Activated CD4-positive, CD25-positive, alpha-beta regulatory T cell treated with anti-CD3 and anti-CD28 coated beads, Interleukin-2, amount 50 U/mL, for 24 hours (primary cell): ENCODE results near the gene CFAP299.

Experiments used
- ATAC-seq, 2 donors: fragments of 150-1000 bp; cut with Tn5 transposase; one replicate each; pipeline ENCODE4 v1.10.0; 2021; ENCODE audit warnings: mild to moderate bottlenecking in 1 of 2, moderate library complexity in 1 of 2

Gene CFAP299

DNA sequence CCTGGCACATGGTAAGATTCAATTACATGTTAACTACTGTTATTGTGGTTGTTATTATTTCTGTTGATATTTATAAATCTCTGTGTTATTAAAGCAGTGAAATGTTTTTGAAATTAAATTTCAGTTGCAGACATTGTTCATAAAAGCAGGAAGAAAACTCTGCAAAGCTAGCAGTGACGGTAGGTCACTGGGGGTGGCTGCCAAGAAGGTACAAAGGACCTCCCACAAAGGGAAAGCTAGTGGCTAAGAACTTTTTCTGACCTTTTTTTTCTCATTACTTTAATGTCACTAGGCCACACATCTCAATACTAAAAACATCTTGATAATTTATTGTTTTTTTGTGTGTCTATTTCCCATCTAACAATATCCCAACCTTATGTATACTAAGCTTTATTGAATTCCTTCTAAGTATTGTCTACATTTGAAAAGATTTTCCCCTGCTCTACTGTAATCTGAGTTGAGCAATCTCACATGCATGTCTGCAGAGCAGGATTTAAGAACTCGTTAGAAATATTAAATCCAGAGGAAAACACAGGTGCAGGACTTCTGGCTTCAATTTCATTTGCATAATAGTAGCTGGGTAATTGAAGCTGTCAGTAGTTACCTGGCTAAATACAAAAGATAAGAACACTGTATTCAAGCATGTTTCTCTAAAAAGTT lies 197.3 kb downstream of the CFAP299 start:
- ATAC-seq, result no peak

DNA sequence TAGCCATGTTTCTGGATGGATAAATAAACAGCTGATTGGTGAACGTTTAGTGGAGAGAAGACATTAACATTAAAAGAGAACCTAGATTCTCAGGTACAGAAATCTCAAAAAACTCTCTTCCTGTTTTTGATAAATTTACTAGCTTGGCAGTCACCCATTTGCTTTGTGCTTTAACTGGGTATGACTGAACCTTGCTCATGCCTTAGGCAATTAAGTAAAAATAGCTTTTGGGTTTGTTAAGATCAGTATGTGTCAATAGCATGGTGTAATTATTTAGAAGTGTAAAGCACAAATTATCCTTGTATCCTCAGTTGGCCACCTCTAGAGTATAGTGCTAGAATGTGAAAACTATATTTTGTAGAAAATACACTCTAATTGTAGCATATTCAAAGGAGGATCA lies 200.0 kb downstream of the CFAP299 start:
- ATAC-seq, result no peak

DNA sequence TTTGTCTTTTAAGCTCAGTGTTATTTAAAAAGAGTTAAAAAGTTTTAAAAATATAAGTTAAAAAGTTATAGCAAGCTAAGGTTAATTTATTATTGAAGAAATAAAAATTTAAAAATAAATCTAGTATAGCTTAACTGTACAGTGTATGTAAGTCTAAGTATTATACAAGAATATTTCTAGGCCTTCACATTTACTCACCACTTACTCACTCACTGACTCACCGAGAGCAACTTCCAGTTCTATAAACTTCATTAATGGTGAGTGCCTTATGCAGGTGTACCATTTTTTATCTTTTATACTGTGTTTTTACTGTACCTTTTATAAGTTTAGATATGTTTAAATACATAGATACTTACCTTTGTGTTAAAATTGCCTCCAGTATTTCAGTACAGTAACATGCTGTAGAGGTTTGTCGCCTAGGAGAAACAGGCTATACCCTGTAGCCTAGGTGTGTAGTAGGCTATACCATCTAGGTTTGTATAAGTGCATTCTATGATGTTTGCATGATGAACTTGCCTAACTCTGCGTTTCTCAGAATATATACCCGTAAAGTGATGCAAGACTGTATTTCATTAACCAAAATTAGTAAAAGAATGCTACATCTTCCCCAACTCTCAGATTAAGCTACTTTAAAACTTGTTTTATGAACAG lies 202.9 kb downstream of the CFAP299 start:
- peak; percentile 55 to 64 for ATAC-seq

DNA sequence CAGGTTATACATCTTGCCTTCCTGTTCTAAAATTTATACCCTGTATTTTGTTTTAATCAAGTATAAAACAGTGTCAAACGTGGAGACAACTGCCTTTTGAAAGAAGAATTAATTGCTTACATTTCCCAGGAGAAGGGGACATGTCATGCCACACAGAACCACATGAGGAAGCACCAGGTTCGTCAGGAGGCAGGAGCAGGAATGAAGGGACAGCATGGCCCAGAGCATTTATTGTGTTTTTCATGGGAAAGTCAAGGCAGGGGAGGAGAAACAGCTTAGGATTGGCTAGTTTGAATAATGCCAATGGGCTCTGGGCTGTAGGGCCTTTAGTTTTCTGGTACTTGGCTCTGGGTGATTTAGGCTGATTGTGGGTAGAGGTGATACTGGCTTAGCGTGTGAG lies 203.7 kb downstream of the CFAP299 start:
- ATAC-seq, result no peak

DNA sequence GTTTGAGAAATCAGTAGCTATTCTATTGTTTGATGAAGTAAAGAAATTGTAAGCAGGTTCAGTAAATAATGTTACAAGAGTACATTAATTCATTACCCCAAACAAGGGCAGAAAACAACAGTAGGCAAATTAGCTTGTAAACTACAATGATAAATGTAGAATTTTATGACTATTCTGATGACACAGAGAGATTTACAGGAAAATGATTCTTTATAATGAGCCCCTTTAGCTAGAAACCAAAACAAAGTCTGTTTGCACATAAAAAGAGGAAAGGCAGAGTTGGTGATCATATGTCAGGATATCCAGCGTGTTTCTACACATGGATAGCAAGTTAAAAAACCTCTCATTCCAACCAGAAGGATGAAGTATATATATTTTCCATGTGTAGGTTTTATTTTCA lies 204.8 kb downstream of the CFAP299 start:
- ATAC-seq, result peak; percentile 51 to 58

DNA sequence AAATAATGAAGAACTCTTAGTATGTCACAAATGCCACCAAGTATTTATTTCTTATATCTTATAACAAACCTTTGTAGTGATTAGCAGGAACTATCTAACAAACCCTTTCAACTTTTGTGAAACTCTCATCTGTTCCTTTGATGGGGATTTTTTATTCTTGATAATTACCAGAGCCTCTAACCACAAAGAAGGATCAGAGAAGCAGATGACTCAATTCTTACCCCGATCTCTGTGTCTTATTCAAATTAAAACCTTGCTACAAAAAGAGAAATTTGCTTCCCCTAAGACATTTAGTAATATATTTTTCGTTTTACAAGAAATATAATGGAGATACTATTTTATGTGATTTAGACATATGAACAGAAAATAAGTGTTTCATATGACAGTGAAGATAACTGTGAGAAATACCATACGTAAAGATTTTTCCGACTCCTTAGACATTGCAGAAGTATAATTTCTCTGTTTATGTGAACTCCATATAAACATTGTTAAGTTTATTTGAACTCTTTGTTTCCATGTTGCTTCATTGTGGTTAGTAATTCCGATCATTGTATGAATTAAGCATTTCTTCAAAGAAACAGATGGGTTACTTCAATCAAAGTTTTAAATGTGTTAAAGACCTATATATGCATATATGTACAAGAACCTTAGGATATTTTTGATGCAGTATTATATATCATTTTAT lies 205.4 kb downstream of the CFAP299 start:
- ATAC-seq, result peak; percentile 86 to 87

DNA sequence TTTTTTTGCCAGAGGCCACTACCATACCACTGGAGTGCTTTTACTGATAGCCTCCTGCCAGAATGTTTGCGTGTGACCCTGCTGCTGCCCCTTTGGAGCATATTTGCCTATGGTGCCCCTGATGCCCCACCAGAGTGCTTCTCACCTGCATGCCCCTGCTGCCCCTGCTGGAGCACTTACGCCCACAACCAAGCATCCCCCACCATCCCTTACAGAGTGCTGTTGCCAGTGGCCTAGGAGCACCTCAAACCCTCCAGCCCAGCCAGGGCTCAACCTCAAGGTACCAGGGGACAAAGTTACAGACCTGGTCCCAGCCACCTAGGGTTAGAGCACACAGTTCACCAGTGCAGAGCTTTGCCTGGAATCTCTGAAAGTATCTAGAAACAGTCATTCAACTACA lies 207.2 kb downstream of the CFAP299 start:
- ATAC-seq, result no peak

DNA sequence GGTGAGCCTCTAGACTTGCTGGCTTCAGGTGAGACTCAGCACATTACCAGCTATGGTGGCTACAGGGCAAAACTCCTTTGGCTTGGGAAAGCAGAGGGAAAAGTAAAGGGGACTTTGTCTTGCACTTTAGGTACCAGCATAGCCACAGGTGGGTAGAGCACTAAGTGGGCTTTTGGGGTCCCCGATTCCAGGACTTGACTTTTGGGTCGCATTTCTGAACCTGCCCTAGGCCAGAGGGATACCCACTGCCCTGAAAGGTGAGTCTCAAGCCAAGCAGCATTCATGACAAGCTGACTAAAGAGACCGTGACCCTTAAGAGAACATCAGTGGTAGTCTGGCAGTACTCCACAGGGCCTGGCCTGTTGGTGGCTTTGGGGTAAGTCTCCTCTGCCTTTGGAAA lies 224.8 kb downstream of the CFAP299 start:
- ATAC-seq, result no peak

DNA sequence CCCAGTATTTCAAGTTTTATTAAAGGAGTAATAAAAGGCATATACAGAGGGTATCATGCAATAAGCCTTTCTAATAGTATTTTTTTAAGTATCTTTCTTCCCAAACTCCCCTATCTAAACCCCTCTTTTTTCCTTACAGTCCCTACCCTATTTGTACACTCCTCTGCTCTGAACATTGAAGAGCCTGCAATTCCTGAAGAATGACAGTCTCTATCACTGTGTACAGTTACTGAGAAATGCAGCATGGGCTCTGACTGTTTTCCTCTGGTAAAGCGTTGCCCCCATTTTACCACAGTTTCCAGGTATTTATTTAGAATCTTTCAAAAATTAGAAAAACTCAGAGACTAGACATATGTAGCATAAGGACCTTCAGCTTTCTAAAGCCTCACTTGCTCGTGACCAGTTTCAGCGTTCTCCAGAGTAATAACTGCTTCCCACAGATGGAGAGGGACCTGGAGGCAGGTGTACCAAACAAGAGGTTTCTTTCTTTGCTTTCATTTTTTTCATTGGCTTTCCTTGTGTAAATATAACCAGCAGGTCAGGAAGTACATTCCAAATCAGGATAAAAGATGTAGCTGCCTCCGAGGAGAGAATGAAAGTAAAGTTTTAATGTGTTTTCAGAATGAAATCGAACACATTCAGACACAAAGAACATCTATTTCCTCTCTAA lies 230.8 kb downstream of the CFAP299 start:
- no peak for ATAC-seq

DNA sequence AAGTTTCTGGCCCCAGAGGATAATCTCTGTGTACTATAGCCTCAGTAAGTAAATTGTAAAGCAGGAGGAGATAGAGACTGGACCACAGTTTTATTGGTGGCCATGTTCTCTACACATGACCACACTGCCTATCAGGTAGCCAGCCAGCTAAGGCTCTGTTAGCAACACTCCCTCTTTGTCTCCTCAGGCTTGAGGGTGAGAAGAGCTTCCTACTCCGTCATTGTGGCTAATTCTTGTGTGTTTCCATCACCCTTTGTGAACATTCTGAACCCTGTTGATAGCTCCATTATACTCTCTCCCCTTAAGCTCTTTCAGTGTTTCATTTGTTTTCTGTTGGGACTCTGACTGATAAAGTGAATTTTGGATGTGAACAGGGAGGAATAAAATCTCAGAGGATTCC lies 233.4 kb downstream of the CFAP299 start:
- no peak for ATAC-seq

DNA sequence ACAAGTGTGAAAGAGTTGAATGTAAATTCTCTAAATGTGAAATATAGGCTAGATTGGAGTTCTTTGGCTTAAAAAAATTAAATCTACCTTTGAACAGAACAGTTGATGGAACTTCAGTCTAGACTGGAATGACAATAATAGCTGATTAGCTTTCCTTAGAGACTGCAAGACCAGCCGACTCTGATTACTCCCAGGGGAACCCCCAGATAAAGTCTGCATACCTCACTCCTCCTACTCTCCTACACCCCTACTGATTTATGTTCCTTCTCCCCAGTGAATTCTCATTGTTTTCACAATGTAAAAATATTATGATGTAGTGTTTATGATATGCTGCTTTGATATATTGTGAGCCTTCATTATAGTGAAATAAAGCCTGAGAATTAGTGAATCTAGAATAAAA lies 241.3 kb downstream of the CFAP299 start:
- no peak for ATAC-seq

DNA sequence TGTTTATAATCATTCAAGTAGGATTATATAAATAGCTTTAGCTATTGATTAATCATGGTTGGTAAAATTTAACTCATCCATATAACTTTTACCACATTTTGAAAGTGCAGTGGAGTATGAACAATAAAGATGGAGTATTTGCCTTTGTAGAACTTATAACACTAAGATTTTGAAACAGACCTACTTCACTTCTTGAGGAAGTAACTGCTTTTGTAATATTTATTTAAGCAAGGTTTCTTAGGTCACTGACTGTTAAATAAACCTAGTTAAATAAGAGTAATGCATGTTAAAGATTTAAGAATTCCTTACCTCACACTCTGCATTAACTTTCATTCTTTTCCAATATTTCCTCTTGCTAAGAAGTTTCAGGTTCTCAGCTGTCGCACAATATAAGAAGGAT lies 242.5 kb downstream of the CFAP299 start:
- no peak for ATAC-seq

DNA sequence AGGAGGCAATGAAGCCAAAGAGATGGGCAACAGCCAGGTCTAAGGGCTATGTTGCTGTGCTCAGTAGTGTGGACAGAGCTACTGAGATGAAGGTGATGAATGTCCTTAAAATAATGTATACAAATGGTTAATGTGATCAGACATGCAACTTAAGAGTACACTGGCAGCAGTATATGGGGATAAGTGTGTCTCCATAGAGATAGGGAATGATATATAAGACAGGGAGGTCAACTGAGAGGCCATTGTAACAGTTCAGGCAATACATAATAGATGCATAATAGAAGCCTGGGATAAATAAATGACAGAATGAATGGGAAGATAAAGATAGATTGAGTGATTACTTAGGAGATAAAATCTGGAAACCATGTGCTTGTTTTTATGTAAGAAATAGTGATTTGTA lies 250.0 kb downstream of the CFAP299 start:
- ATAC-seq, result no peak

DNA sequence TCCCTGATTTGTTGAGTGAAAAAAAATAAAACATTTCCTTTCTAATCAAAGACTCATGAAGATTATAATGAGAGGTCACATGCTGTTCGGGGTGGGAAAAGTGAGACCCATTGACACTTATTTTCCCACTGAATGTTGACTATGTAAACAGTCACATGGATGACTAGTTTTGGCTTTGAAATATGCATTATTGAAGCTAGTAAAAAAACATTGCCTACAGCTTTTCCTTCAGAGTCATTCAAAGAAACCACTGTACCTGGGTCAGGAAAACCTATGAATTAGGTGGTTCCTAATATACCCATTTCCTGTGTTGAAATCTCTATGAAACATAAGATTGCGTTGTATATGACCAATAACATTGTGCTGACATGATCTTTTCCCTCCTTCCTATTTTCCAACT lies 251.2 kb downstream of the CFAP299 start:
- no peak for ATAC-seq

DNA sequence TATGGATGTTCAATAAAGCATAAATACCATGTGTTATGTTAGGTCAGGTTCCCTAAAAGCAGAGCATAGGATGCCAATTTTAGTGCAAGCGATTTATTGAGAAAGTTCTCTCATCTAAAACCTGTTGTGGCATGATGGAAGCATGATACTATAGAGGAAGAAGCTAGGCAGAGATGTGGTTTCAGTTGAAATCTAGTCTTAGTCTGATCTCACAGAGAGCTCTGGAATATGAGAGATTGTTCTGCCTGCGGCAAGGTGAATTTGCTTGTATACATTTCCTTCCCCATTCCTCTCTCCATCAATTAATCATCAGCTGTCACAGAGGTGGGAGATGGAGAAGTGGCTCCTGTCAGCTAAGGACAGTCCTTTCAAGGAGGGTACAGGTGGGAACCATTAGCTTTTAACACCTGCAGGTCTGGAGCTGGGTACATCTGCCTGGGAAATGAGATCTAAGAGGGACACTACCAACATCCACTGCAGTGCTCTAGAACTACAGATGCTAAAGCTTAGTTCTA lies 252.4 kb downstream of the CFAP299 start:
- no peak for ATAC-seq

DNA sequence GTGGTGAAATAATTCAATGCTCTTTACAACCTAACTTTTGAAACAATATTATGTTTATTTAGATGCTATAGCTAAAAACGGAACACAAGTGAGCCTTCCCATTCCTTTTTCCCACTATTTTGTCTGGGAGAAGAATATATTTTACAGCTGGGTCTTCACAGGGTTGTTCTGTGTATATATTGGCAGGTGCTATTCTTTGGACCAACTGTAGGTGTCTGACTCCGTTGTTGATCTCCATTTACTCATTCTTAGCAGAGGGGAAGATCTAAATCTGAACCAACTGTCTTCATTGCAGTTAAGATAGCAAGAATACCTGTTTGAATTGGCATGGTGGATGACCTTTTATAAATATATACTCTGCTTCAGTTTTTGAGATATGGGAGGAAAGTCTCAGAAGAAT lies 257.4 kb downstream of the CFAP299 start:
- no peak for ATAC-seq

DNA sequence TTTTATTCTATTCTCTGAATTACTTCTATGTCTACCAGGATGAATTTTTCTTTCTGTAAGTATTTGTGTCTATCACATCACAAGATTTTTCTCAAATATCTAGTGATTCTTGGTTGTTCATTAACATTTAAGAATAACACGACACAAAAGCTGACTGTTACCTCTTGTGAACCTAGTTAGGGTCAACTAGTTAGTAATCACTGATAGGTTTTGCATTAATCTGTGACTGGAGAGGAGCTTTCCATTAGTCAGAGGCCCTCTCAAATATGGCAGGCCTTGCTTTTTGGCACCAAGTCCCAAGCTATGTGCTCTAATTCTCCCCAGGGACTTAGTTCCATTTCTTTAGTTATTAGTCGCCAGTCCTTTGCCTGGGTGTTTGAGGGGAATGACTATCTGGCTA lies 259.2 kb downstream of the CFAP299 start:
- no peak for ATAC-seq

DNA sequence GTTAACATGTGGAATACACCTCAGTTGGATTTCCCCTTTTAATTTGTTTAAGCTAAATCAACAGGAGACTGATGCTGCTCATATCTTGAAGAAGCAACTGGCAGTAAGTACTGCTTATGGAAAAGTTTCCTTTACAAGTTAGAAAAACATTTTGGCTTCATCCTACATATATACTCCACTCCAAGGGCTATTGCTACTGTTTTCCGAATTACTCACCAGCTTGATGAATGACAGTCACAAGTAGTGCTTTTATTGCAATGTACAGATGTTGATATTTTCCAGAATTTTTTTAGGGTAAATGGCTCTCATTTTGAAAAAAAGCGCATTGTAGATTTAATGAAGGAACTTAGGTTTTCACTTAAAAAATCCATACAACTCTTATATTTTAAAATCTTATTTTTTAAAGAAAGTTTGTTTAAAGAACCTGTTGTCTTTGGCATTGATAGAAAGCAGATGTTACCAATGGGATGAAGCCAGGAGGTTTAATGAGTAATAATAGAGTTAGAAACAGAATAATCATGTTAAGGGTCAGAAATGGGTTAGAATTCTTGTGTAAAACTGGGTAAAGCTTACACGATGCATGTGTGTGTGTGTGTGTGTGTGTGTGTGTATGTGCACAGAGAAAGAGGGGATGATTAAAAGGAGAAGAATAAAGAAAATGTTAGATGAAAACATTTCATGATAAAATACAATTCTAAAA lies 272.9 kb downstream of the CFAP299 start:
- no peak for ATAC-seq

DNA sequence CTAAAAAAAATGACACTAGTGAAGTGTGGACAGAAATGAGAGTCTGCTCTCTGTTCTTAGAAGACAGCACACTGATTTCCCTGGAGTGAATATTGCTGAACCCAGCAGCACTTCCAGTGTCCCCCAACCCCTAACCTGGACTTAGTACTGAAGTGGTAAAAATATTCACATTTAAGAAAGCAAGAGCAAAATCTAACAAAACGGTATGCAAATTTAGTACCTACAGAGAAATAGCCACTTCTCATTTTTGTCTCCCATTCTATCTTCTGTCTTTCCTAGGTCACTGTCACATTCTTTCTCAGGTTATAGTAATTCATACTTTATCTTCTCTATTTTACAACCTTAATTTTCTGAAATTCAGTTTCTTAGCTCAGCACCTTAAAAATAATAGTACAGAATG lies 274.7 kb downstream of the CFAP299 start:
- ATAC-seq, result no peak

DNA sequence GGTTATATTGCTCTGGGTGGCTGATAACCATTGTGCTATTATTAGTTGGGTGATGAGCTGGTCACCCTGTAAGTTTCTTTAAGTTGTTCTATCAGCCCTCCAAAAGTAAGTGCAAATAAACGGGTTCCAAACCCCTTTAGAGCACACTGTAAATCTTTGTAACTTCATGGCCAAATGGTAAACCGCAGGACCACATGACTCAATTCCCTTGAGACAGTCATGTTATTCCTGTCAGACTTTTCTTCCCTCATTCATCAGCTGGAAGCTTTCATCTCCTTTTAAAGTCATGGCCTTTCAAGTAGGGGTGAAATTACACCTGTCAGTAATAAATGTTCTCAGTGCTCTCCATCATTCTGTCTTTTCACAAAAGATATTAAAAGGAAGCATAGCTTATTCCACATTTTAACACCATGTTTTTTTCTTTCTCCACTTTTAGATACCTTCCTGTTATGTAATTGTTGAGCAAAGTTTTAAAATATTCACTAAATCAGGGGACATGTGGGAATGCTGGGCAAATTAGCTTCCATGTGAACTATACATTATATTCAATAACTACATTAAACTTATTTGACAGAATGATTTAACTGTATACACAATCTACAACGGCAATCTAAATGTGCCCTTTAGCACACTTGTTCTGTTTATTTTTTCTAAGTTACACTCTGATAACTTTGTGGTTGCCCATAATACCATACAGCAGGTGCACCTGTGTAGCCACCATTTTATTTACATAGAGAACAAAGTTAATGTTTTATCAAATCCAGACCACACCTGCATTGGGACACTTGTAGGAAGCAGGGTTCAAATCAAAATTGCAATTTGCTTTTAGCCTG lies 275.5 kb downstream of the CFAP299 start:
- ATAC-seq, result no peak

DNA sequence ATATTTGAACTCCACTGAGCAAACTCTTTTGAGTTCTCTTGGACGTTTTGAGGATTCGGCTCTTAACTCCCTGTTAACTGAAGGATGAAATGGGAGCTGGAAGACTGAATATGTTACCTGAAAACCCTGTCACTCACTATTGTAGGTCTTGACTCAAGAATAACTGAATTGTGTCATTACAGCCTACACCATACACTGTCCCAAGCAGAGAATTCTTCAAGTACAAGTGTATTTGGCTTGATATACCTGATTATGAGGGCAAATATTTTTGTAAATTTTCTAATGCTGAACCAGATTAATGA lies 276.1 kb downstream of the CFAP299 start:
- ATAC-seq, result no peak

DNA sequence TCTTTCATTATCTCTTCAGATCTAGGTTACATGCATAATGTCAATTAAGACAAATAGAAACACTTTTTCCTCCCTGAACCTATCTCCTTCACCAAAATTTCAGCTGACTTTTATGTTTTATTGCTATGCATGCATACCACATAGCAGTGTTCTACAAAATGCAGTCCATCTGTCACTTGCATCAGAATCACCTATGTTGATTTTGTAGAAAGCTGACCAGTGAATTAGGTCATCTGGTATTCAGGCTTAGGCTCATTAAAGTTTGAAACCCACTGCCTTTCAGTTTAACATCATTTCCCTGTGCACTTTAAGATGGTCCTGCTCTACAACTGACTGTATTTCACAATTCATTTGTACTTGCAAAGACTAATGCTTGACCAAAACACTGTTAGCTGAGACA lies 277.9 kb downstream of the CFAP299 start:
- no peak for ATAC-seq
